Keratinocyte (primary cell): ENCODE data around the gene GRIN1. TPM values are rescaled to one million over a fixed set of nuclear protein-coding genes. Genes with fewer than 3 reads are reported as not detected.

Experiments
- DNase-seq: peaks from one replicate; pipeline ENCODE4 v3.0.0-alpha.2; 2011; ENCODE audit warnings: low read depth, missing footprints, low spot score
- FAIRE-seq: peaks from 2 replicates; lab custom pipeline; 2011; peaks lifted over from hg19 to GRCh38; lab: Jason Lieb, UNC
- H2AFZ ChIP-seq: 2 replicates; pipeline ENCODE4 v1.6.0; 2012; ENCODE audit warnings: low read length, control low read depth, inconsistent platforms; ENCODE audit not compliant: control insufficient read depth
- H3K27ac ChIP-seq: 2 replicates; pipeline ENCODE4 v1.5.1; 2011; ENCODE audit warnings: low read length; ENCODE audit not compliant: control insufficient read depth, insufficient read depth
- H3K27me3 ChIP-seq: 3 replicates; pipeline ENCODE4 v1.6.0; 2011; ENCODE audit warnings: low read length; ENCODE audit not compliant: control insufficient read depth, insufficient read depth; ENCODE audit errors: extremely low read depth
- H3K36me3 ChIP-seq, 2 experiments: 2 replicates in 1 of 2; 3 replicates in 1 of 2; pipeline ENCODE4 v1.5.1; 2011; ENCODE audit warnings: low read length in 2 of 2, mild to moderate bottlenecking in 1 of 2; ENCODE audit not compliant: control insufficient read depth in 2 of 2, insufficient read depth in 2 of 2; ENCODE audit errors: extremely low read depth in 1 of 2
- H3K4me1 ChIP-seq: 3 replicates; pipeline ENCODE4 v1.5.1; 2011; ENCODE audit warnings: low read length; ENCODE audit not compliant: control insufficient read depth, insufficient read depth; ENCODE audit errors: extremely low read depth
- H3K4me2 ChIP-seq: 3 replicates; pipeline ENCODE4 v1.6.0; 2011; ENCODE audit warnings: low read depth, low read length; ENCODE audit not compliant: control insufficient read depth, insufficient read depth; ENCODE audit errors: extremely low read depth
- H3K4me3 ChIP-seq, 3 experiments: fragments of 200-600 bp in 1 of 3; sonication (generic) in 1 of 3; 2 replicates in 2 of 3; 3 replicates in 1 of 3; pipeline ENCODE4 v1.5.1; 2011 to 2016; ENCODE audit warnings: low read length in 3 of 3, mild to moderate bottlenecking in 3 of 3, control low read depth in 2 of 3, inconsistent platforms in 1 of 3, low read depth in 1 of 3, mixed read lengths in 1 of 3, mixed run types in 1 of 3, moderate library complexity in 1 of 3; ENCODE audit not compliant: control insufficient read depth in 2 of 3, insufficient read depth in 2 of 3; ENCODE audit errors: extremely low read depth in 1 of 3
- H3K79me2 ChIP-seq: 2 replicates; pipeline ENCODE4 v1.6.0; 2012; ENCODE audit warnings: low read length; ENCODE audit not compliant: control insufficient read depth, insufficient read depth
- H3K9ac ChIP-seq: 3 replicates; pipeline ENCODE4 v1.6.0; 2011; ENCODE audit warnings: low read length; ENCODE audit not compliant: control insufficient read depth, insufficient read depth; ENCODE audit errors: extremely low read depth
- H3K9me1 ChIP-seq: 3 replicates; pipeline ENCODE4 v1.6.0; 2011; ENCODE audit warnings: low read length; ENCODE audit not compliant: control insufficient read depth, insufficient read depth; ENCODE audit errors: extremely low read depth
- H3K9me3 ChIP-seq: 2 replicates; pipeline ENCODE4 v1.5.1; 2012; ENCODE audit warnings: low read depth, low read length; ENCODE audit not compliant: control insufficient read depth
- H4K20me1 ChIP-seq: 3 replicates; pipeline ENCODE4 v1.6.0; 2011; ENCODE audit warnings: low read length; ENCODE audit not compliant: control insufficient read depth, insufficient read depth; ENCODE audit errors: extremely low read depth
- CTCF ChIP-seq, 3 experiments: IDR thresholded peaks in 1 of 3; conservative IDR thresholded peaks in 1 of 3; optimal IDR thresholded peaks in 1 of 3; 2 replicates in 2 of 3; 3 replicates in 1 of 3; pipeline versions ENCODE3 to v1.5.1; 2011; ENCODE audit warnings: low read length in 3 of 3, mild to moderate bottlenecking in 3 of 3, moderate library complexity in 2 of 3, control low read depth in 1 of 3, inconsistent platforms in 1 of 3; ENCODE audit not compliant: insufficient read depth in 2 of 3; ENCODE audit errors: extremely low read depth in 1 of 3
- EZH2 ChIP-seq: IDR thresholded peaks from one replicate; pipeline ENCODE4 v1.6.1; 2012; ENCODE audit warnings: inconsistent platforms, mild to moderate bottlenecking, low read length, moderate library complexity
- dilution Hi-C: fragments of 300-500 bp; cut with MboI; formaldehyde crosslinking; loops from one replicate; pipeline ENCODE4 v1.7.0; 2020; ENCODE audit warnings: low sequenced_read_pairs; ENCODE audit not compliant: extremely low pct_ligation_motif_present
- polyA plus RNA-seq, 5 experiments: library from polyadenylated mRNA; depleted of rRNA in 3 of 5; stranded (reverse) in 3 of 5; stranded (forward) in 1 of 5; unstranded in 1 of 5; fragments of >200 nt; gene quantifications; 1 replicate in 1 of 5; 2 replicates in 3 of 5; 3 replicates in 1 of 5; pipeline versions ENCODE4 v1.2.1 to v1.2.3, GENCODE V29; 2011 to 2012; ENCODE audit warnings: missing spikeins in 2 of 5, low read depth in 1 of 5, low replicate concordance in 1 of 5
- small RNA-seq, 3 experiments: library from RNA; depleted of rRNA; stranded (forward); fragments of <200 nt; gene quantifications; one replicate each; pipeline ENCODE3, GENCODE V24; 2012; ENCODE audit warnings: low read depth in 3 of 3, low replicate concordance in 1 of 3; ENCODE audit not compliant: insufficient read length in 3 of 3

The GRIN1 gene
- polyA plus RNA-seq, 1 donor (not counting 4 experiments of a cell fraction or from before 2014, with no cell fraction given): 0.03 TPM

- H3K4me2 ChIP-seq: peak overlapping the region; percentile 79
- H4K20me1 ChIP-seq: no peaks in the 10 kb centered on the region
- TF ChIP-seq EZH2 (no peak), CTCF (optimal IDR thresholded peaks at IDR 0.05 in 1 of 3, IDR thresholded peaks at IDR 0.05 in 1 of 3, conservative IDR thresholded peaks at IDR 0.05 in 1 of 3; ENCODE audit: extremely low read depth in 1 of 3, insufficient read depth in 2 of 3, low read length in 3 of 3) (no peak)
- H3K4me3 ChIP-seq: no peak overlapping the region
- no peak overlapping the region for H3K27ac ChIP-seq
- H3K27me3 ChIP-seq: no peaks in the 10 kb centered on the region
- dilution Hi-C loops: no loop called here
- H3K4me1 ChIP-seq: peaks cover 26% of the 10 kb centered on the region
- FAIRE-seq: no peak
- H3K9me1 ChIP-seq: no peaks in the 10 kb centered on the region
- no peaks in the 10 kb centered on the region for H3K79me2 ChIP-seq
- H3K36me3 ChIP-seq: peaks cover 3 to 13% of the 10 kb centered on the region in 2 experiments
- no peak for DNase-seq
- H3K9me3 ChIP-seq: no peaks in the 10 kb centered on the region
- H3K9ac ChIP-seq: no peak overlapping the region
- no peak overlapping the region for H2AFZ ChIP-seq
Measured at GRCh38 chr9:137218212-137218753, 79.3 kb downstream of the GRIN1 start.

Small RNA genes lying within 50 kb of the gene (small RNA-seq; reads per million reads assigned to genes)
- gene MIR3621: 0 reads per million in 3 experiments
- gene RF00153: 0 reads per million in 3 experiments

Other genes with a start within 250 kb of the GRIN1 start
- gene FBXW5, start 194.4 kb upstream of the GRIN1 start, polyA plus RNA-seq: 23.0 to 47.2 TPM (median 34.5 TPM) in 3 replicates
- gene C8G, start 193.9 kb upstream of the GRIN1 start, polyA plus RNA-seq: 0.24 to 0.72 TPM (median 0.32 TPM) in 3 replicates
- gene LCN12, start 186.9 kb upstream of the GRIN1 start, polyA plus RNA-seq: 0.22 TPM in 1 of 3 replicates, not detected in the others
- gene PTGDS, start 161.7 kb upstream of the GRIN1 start, polyA plus RNA-seq: not detected in 3 replicates
- gene LCNL1, start 156.2 kb upstream of the GRIN1 start, polyA plus RNA-seq: not detected in 3 replicates
- 11.2 to 14.6 TPM (median 13.6 TPM) in 3 replicates for gene PAXX, start 146.7 kb upstream of the GRIN1 start, polyA plus RNA-seq
- gene CLIC3, start 142.6 kb upstream of the GRIN1 start, polyA plus RNA-seq: 5.5 to 36.0 TPM (median 9.4 TPM) in 3 replicates
- 1.3 to 4.2 TPM (median 1.4 TPM) in 3 replicates for gene ABCA2, start 110.9 kb upstream of the GRIN1 start, polyA plus RNA-seq
- gene FUT7, start 107.1 kb upstream of the GRIN1 start, polyA plus RNA-seq: not detected in 3 replicates
- gene NPDC1, start 93.0 kb upstream of the GRIN1 start, polyA plus RNA-seq: 9.8 to 23.8 TPM (median 10.6 TPM) in 3 replicates
- 0.52 to 1.3 TPM (median 0.65 TPM) in 3 replicates for gene ENTPD2, start 85.1 kb upstream of the GRIN1 start, polyA plus RNA-seq
- 0.90 to 1.6 TPM (median 1.2 TPM) in 3 replicates for gene SAPCD2, start 68.6 kb upstream of the GRIN1 start, polyA plus RNA-seq
- 2.7 to 4.3 TPM (median 4.3 TPM) in 3 replicates for gene UAP1L1, start 61.6 kb upstream of the GRIN1 start, polyA plus RNA-seq
- gene MAN1B1, start 52.2 kb upstream of the GRIN1 start, polyA plus RNA-seq: 31.4 to 48.2 TPM (median 34.3 TPM) in 3 replicates
- 29.7 to 93.1 TPM (median 35.3 TPM) in 3 replicates for gene DPP7, start 24.4 kb upstream of the GRIN1 start, polyA plus RNA-seq
- not detected in 3 replicates for gene LRRC26, start 30.9 kb downstream of the GRIN1 start, polyA plus RNA-seq
- not detected in 3 replicates for gene TMEM210, start 32.9 kb downstream of the GRIN1 start, polyA plus RNA-seq
- 11.9 to 24.0 TPM (median 13.8 TPM) in 3 replicates for gene ANAPC2, start 49.4 kb downstream of the GRIN1 start, polyA plus RNA-seq
- gene SSNA1, start 49.5 kb downstream of the GRIN1 start, polyA plus RNA-seq: 45.3 to 63.2 TPM (median 56.7 TPM) in 3 replicates
- gene TPRN, start 61.6 kb downstream of the GRIN1 start, polyA plus RNA-seq: 1.1 to 2.2 TPM (median 1.6 TPM) in 3 replicates
- 22.3 to 36.7 TPM (median 29.2 TPM) in 3 replicates for gene TMEM203, start 66.5 kb downstream of the GRIN1 start, polyA plus RNA-seq
- 3.9 to 6.0 TPM (median 5.5 TPM) in 3 replicates for gene NDOR1, start 66.5 kb downstream of the GRIN1 start, polyA plus RNA-seq
- 0.15 to 0.19 TPM in 2 of 3 replicates, not detected in the other for gene RNF208, start 83.1 kb downstream of the GRIN1 start, polyA plus RNA-seq
- 0.80 to 1.8 TPM (median 1.2 TPM) in 3 replicates for gene CYSRT1, start 86.0 kb downstream of the GRIN1 start, polyA plus RNA-seq
- gene RNF224, start 88.3 kb downstream of the GRIN1 start, polyA plus RNA-seq: not detected in 3 replicates
- 0.03 TPM in 1 of 3 replicates, not detected in the others for gene SLC34A3, start 91.7 kb downstream of the GRIN1 start, polyA plus RNA-seq
- 390 to 693 TPM (median 440 TPM) in 3 replicates for gene TUBB4B, start 102.1 kb downstream of the GRIN1 start, polyA plus RNA-seq
- gene STPG3, start 112.1 kb downstream of the GRIN1 start, polyA plus RNA-seq: not detected in 3 replicates
- 25.1 to 40.2 TPM (median 35.0 TPM) in 3 replicates for gene NELFB, start 116.2 kb downstream of the GRIN1 start, polyA plus RNA-seq
- 5.8 to 9.8 TPM (median 7.8 TPM) in 3 replicates for gene TOR4A, start 138.6 kb downstream of the GRIN1 start, polyA plus RNA-seq
- 0.43 to 2.4 TPM (median 2.2 TPM) in 3 replicates for gene NRARP, start 163.1 kb downstream of the GRIN1 start, polyA plus RNA-seq